AG09309 (cell line): ENCODE data around the gene CAMK1D.
"Not testable (repeated sequence)": the region's sequence is repeated elsewhere in the genome, so short reads cannot be mapped to it uniquely, and the experiment has no call there.

Experiments used
- DNase-seq: peaks from one replicate; pipeline ENCODE4 v3.0.0-alpha.2; 2010; ENCODE audit warnings: low read depth
- H3K4me3 ChIP-seq: 2 replicates; pipeline ENCODE4 v1.5.1; 2011; ENCODE audit warnings: mild to moderate bottlenecking, low read depth, low read length, moderate library complexity; ENCODE audit not compliant: control insufficient read depth
- CTCF ChIP-seq: IDR thresholded peaks from 2 replicates; pipeline ENCODE4 v1.5.1; 2011; ENCODE audit warnings: mild to moderate bottlenecking, low read depth, low read length, inconsistent platforms; ENCODE audit not compliant: insufficient read depth, control insufficient read depth; ENCODE audit errors: missing control alignments

The CAMK1D gene

DNA sequence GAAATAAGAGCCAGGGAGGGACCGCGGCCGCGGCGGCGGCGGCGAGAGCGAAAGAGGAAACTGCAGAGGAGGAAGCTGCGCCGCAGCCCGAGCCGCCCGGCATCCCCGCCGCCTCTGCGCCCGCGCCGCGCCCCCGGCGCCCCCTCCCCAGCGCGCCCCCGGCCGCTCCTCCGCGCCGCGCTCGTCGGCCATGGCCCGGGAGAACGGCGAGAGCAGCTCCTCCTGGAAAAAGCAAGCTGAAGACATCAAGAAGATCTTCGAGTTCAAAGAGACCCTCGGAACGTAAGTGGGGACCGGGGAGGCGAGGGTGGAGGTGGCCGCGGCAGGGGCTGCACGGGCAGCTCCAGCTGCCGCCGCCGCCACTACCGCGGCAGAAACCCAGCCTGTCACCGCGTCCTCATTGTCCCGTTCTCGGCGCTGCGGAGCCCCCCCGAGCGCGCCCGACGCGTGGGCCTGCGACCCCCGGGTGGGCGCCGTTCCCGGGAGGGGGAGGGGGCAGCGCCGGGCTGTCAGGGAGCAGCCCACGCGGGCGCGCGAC lies 351 bp downstream of the CAMK1D start:
- no peak for DNase-seq
- H3K4me3 ChIP-seq, result peak overlapping the region; percentile 57
- no peak for TF ChIP-seq CTCF

GRCh38 chr10:12350167-12350872 lies 973 bp downstream of the CAMK1D start:
- TF ChIP-seq CTCF, result no peak
- peak overlapping the region; percentile 57 for H3K4me3 ChIP-seq
- DNase-seq, result no peak

GRCh38 chr10:12350925-12351324 lies 1.6 kb downstream of the CAMK1D start:
- DNase-seq, result no peak
- H3K4me3 ChIP-seq, result peak overlapping the region; percentile 57
- TF ChIP-seq CTCF, result no peak

DNA sequence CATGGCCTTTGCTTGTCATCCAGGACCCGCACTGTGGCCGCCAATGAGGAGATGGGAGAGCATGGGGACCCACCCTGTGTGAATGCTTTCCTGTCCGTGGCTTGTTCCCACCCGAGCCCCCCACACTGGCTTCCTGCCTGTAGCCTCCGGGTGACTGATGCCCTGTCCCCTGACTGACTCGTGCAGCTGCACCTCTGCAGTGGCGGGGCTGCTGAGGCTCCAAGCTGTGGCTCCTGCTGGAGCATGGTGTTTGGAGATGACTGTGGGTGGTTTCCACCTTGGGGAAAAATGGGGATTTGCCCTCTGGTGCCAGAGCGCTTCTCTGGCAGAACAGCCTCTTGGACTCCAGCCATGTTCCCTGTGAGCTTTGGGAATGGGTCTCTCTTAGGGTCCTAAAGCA lies 2.1 kb downstream of the CAMK1D start:
- H3K4me3 ChIP-seq, result no peak overlapping the region
- no peak for DNase-seq
- no peak for TF ChIP-seq CTCF

DNA sequence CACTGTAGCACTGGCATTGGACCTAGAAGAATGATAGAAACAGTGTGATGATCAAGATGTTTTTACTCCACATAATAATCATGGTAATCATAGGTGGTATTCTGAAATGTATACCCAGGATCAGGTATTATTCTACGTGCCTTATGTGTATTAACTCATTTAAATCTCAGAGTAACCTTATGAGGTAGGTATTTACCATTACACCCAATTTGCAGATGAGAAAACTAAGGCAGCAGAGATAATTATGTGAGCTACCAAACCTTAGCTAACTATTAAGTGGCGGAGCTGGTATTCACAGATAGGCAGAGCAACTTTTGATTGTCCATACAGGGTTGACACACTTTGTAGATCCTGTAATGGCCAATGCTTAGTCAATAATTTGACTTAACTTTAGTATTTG lies 2.5 kb downstream of the CAMK1D start:
- H3K4me3 ChIP-seq, result no peak overlapping the region
- no peak for DNase-seq
- no peak for TF ChIP-seq CTCF

- no peak for TF ChIP-seq CTCF
- no peak overlapping the region for H3K4me3 ChIP-seq
- DNase-seq, result no peak
These were observed 4.3 kb downstream of the CAMK1D start for GRCh38 chr10:12353399-12354242.

DNA sequence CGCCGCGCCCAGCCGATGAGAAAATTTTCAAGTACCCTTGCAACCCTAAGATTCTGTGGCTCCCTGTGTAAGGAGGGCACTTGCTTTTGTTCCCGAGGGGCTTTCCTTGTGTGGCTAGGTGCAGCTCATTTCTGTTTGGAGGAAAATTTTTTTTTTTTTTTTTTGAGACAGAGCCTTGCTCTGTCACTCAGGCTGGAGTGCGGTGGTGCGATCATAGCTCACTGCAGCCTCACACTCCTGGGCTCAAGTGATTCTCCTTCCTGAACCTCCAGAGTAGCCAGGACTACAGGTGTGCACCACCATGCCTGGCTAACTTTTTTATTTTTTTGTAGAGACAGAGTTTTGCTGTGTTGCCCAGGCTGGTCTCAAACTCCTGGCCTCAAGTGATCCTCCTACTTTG lies 5.3 kb downstream of the CAMK1D start:
- not testable (repeated sequence) for H3K4me3 ChIP-seq, DNase-seq
